Effector memory CD4-positive, alpha-beta T cell (primary cell): ENCODE measurements around the gene FAM161A.
A peak's percentile ranks its signal among the peaks of the same experiment; 100 is the strongest.
"Not testable (repeated sequence)": the region's sequence is repeated elsewhere in the genome, so short reads cannot be mapped to it uniquely, and the experiment has no call there.

ENCODE experiments used
- DNase-seq, 3 donors: peaks; one replicate each; pipeline ENCODE4 v3.0.0-alpha.2; 2020
- H3K27ac ChIP-seq: 2 replicates; pipeline ENCODE4 v1.7.0; 2013; ENCODE audit warnings: mild to moderate bottlenecking, low read length, moderate library complexity; ENCODE audit not compliant: insufficient read depth, poor library complexity, severe bottlenecking
- H3K27me3 ChIP-seq: replicated peaks from 2 replicates; pipeline ENCODE4 v1.7.0; 2013; ENCODE audit warnings: mild to moderate bottlenecking, low read length; ENCODE audit not compliant: insufficient read depth, control insufficient read depth, poor library complexity, severe bottlenecking
- H3K36me3 ChIP-seq: 2 replicates; pipeline ENCODE4 v1.7.0; 2013; ENCODE audit warnings: mild to moderate bottlenecking, low read length, moderate library complexity; ENCODE audit not compliant: control insufficient read depth, insufficient read depth
- H3K4me1 ChIP-seq: 2 replicates; pipeline ENCODE4 v1.7.0; 2013; ENCODE audit warnings: low read length, mild to moderate bottlenecking; ENCODE audit not compliant: control insufficient read depth, insufficient read depth, poor library complexity, severe bottlenecking
- H3K4me3 ChIP-seq: 2 replicates; pipeline ENCODE4 v1.7.0; 2013; ENCODE audit warnings: low read length, low read depth, mild to moderate bottlenecking; ENCODE audit not compliant: insufficient read depth, poor library complexity, severe bottlenecking
- H3K9me3 ChIP-seq: 2 replicates; pipeline ENCODE4 v1.7.0; 2013; ENCODE audit warnings: mild to moderate bottlenecking, low read length, moderate library complexity; ENCODE audit not compliant: control insufficient read depth
- total RNA-seq, 3 donors: gene quantifications; one replicate each; lab custom pipeline; 2026; lab: John Stamatoyannopoulos, UW

The FAM161A gene
- 1.4 to 2.7 (median 2.2) reads per million in 3 donors for total RNA-seq

- no peaks in the 10 kb centered on the region for H3K36me3 ChIP-seq
- H3K27ac ChIP-seq = peak within 1 kb of the TSS; percentile 75
- DNase-seq = peak; percentile 54 to 65 (median 63)
- H3K9me3 ChIP-seq = no peaks in the 10 kb centered on the region
- no peaks in the 10 kb centered on the region for H3K27me3 ChIP-seq
- H3K4me1 ChIP-seq = peaks cover 7% of the 10 kb centered on the region
- H3K4me3 ChIP-seq = peak within 1 kb of the TSS; percentile 93
These were observed at the start of gene FAM161A for GRCh38 chr2:61853847-61854563. Gene FAM161A, minus strand, starts transcription at chr2:61854060. Its CDS starts 19 bp downstream, at chr2:61854041.

- Histone ChIP-seq H3K9me3 (no peaks in the 10 kb centered on the region), H3K27me3 (no peaks in the 10 kb centered on the region), H3K27ac (no peak overlapping the region), H3K36me3 (no peaks in the 10 kb centered on the region), H3K4me3 (no peak overlapping the region), H3K4me1 (no peaks in the 10 kb centered on the region)
- DNase-seq = no peak
These were observed 46.4 kb upstream of the FAM161A start for GRCh38 chr2:61900281-61900680.

- H3K9me3 ChIP-seq = no peaks in the 10 kb centered on the region
- DNase-seq = no peak
- no peaks in the 10 kb centered on the region for H3K4me1 ChIP-seq
- no peak overlapping the region for H3K27ac ChIP-seq
- no peaks in the 10 kb centered on the region for H3K36me3 ChIP-seq
- no peak overlapping the region for H3K4me3 ChIP-seq
- no peaks in the 10 kb centered on the region for H3K27me3 ChIP-seq
These were observed 45.0 kb upstream of the FAM161A start for GRCh38 chr2:61898810-61899209.

- H3K27ac ChIP-seq = peak within 1 kb of the TSS; percentile 97
- DNase-seq = peak; percentile 79 to 84 (median 83)
These were observed 34.6 kb upstream of the FAM161A start, which contains the start of gene CCT4 for GRCh38 chr2:61888267-61889055. Gene CCT4, minus strand, starts transcription at chr2:61888656. Its CDS starts 149 bp downstream, at chr2:61888507.

GRCh38 chr2:61887717-61888266, 33.9 kb upstream of the FAM161A start:
- Histone ChIP-seq H3K4me1 (peaks cover 10% of the 10 kb centered on the region), H3K4me3 (peak overlapping the region; percentile 91), H3K27ac (peak overlapping the region; percentile 97), H3K36me3 (peaks cover 21% of the 10 kb centered on the region), H3K27me3 (no peaks in the 10 kb centered on the region), H3K9me3 (no peaks in the 10 kb centered on the region)
- no peak for DNase-seq

More at GRCh38 chr2:61888267-61889055, 34.6 kb upstream of the FAM161A start, which contains the start of gene CCT4:
- Histone ChIP-seq H3K36me3 (peaks cover 14% of the 10 kb centered on the region), H3K9me3 (no peaks in the 10 kb centered on the region), H3K4me3 (peak within 1 kb of the TSS; percentile 91), H3K4me1 (peaks cover 10% of the 10 kb centered on the region), H3K27me3 (no peaks in the 10 kb centered on the region)

- Histone ChIP-seq H3K27ac (peak overlapping the region; percentile 97), H3K36me3 (peaks cover 38% of the 10 kb centered on the region), H3K9me3 (no peaks in the 10 kb centered on the region), H3K27me3 (no peaks in the 10 kb centered on the region), H3K4me3 (no peak overlapping the region), H3K4me1 (peaks cover 10% of the 10 kb centered on the region)
- DNase-seq = no peak
These were observed 32.2 kb upstream of the FAM161A start for GRCh38 chr2:61885896-61886603.

- DNase-seq = no peak
- H3K27ac ChIP-seq = no peak overlapping the region
These were observed 29.0 kb upstream of the FAM161A start for GRCh38 chr2:61882850-61883249.

GRCh38 chr2:61879351-61879750, 25.5 kb upstream of the FAM161A start:
- H3K36me3 ChIP-seq = peaks cover 90% of the 10 kb centered on the region
- H3K27me3 ChIP-seq, H3K4me1 ChIP-seq, H3K9me3 ChIP-seq, DNase-seq, H3K27ac ChIP-seq, H3K4me3 ChIP-seq: not testable (repeated sequence)

More at GRCh38 chr2:61882850-61883249, 29.0 kb upstream of the FAM161A start:
- no peaks in the 10 kb centered on the region for H3K9me3 ChIP-seq
- H3K27me3 ChIP-seq = no peaks in the 10 kb centered on the region
- no peak overlapping the region for H3K4me3 ChIP-seq
- H3K36me3 ChIP-seq = peaks cover 70% of the 10 kb centered on the region
- H3K4me1 ChIP-seq = peaks cover 10% of the 10 kb centered on the region

GRCh38 chr2:61878761-61879160, 24.9 kb upstream of the FAM161A start:
- DNase-seq = no peak
- Histone ChIP-seq H3K27ac (no peak overlapping the region), H3K4me1 (no peaks in the 10 kb centered on the region), H3K27me3 (no peaks in the 10 kb centered on the region), H3K9me3 (no peaks in the 10 kb centered on the region), H3K4me3 (no peak overlapping the region), H3K36me3 (peaks cover 88% of the 10 kb centered on the region)
